Fibroblast of villous mesenchyme (primary cell): ENCODE measurements around the gene MRFAP1L1. TPM values are rescaled to one million over a fixed set of nuclear protein-coding genes. Genes with fewer than 3 reads are reported as not detected.

Source experiments
- DNase-seq: peaks from one replicate; pipeline ENCODE4 v3.0.0-alpha.2; 2010; ENCODE audit warnings: low read depth
- H3K4me3 ChIP-seq: 2 replicates; pipeline ENCODE4 v1.5.1; 2011; ENCODE audit warnings: low read depth, mild to moderate bottlenecking, low read length
- CTCF ChIP-seq: IDR thresholded peaks from 2 replicates; pipeline ENCODE4 v1.5.1; 2012; ENCODE audit warnings: low read depth, mild to moderate bottlenecking, low read length; ENCODE audit not compliant: insufficient read depth
- total RNA-seq: library from RNA; depleted of rRNA; stranded (reverse); fragments of >200 nt; gene quantifications from 2 replicates; pipeline ENCODE4 v1.2.3, GENCODE V29; 2012

The MRFAP1L1 gene
- total RNA-seq, 1 donor, result 42.7 TPM

DNA sequence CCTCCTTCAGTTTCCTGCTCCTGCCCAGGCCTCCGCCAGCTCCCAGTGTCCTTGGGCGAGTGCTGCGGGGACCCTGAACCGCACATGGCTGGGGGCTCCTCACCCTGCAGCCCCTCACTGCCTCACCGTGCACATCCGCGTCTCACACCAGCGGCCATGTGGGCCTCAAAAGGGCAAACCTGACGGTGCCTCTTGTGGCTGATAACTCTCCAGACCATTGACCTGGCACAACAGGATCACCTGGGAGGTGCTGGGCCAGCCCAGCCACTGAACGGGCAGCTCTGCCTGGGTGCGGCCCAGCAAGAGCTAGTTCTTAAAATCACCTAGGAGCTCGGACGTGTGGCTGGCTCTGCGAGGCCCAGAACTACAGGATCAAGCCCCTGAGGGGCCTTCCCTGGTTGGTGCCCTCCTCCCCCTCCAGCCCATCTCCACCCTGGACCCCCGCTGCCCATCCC lies 20.1 kb downstream of the MRFAP1L1 start:
- DNase-seq, result no peak
- TF ChIP-seq CTCF, result no peak
- H3K4me3 ChIP-seq, result no peak overlapping the region

- TF ChIP-seq CTCF, result peak; percentile 12
- DNase-seq, result peak; percentile 93
- H3K4me3 ChIP-seq, result no peak overlapping the region
Measured at GRCh38 chr4:6688879-6689505, 20.7 kb downstream of the MRFAP1L1 start.

DNA sequence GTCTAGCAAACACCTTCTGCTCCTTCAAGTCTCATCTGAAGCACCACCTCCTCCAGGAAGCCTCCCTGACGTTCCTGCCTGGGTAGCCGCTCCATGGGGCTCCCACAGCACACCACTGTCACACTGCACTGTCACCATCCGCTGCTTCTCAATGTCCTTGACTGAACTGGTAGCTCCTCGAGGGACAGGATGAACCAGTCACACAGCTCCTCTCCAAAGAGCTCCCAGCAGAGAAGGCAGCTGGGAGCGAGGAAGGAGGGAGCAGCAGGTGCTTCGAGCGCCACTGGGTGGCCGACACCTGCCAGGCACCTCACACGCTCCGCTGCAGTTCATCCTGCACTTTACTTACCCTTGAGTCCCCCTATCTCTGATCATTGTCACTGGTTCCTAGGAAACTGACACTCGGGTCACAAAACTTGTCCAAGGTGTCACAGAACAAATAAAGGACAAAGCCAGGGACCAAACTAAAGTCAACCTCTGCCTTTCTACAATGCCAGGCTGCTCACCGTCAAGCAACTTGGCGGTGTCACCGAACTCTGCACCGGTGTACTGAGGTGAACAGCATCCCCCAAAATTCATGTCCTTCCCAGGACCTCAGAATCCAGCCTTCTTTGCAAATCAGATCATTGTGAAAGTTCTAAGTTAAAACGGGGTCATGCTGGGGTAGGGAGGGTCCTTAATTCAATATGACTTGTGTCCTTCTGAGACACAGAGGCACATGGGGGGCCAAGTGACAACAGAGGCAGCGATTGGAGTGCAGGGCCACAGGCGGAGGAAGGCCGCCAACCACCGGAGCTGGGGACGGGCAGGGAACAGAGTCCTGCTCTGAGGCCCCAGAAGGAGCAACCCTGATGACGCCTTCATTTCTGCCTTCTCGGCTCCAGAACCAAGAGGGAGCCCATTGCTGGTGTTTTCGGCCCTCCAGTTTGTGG lies 21.5 kb downstream of the MRFAP1L1 start:
- no peak overlapping the region for H3K4me3 ChIP-seq
- no peak for TF ChIP-seq CTCF
- DNase-seq, result no peak

DNA sequence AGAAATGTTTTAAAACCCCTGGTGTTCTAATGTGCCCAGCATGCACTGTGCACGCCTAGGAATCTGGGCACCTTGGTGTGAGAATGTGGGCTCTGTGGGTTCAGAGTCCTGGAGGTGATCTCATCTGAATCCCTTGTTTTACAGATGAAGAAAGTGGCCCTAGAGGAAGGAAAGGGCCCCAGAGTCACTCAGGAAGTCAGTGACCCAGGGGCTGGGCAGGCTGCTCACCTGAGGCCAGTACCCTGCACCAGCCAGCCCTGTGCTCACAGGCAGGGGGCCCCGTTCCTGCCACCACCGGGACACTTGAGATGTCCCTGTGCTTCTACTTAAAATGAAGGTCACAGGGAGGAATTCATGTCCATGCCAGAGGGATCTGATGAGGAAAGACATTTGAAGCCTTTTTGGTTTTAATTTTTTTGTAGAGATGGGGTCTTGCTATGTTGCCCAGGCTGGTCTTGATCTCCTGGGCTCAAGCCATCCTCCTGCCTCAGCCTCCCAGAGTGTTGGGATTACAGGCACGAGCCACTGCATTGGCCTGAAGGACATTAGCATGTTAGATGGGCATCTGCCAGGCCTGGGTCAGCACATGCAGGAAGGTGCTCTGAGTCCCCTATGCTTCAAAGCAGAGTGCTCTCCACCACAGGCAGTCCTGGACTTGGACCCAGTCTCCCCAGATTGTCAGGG lies 23.4 kb downstream of the MRFAP1L1 start:
- DNase-seq, result no peak
- no peak overlapping the region for H3K4me3 ChIP-seq
- TF ChIP-seq CTCF, result no peak

GRCh38 chr4:6684656-6685055 lies 25.0 kb downstream of the MRFAP1L1 start:
- H3K4me3 ChIP-seq, result no peak overlapping the region
- DNase-seq, result no peak
- no peak for TF ChIP-seq CTCF

- no peak for DNase-seq
- H3K4me3 ChIP-seq, result no peak overlapping the region
- no peak for TF ChIP-seq CTCF
Measured at GRCh38 chr4:6682862-6683590, 26.6 kb downstream of the MRFAP1L1 start.
